Spleen (tissue), 11 donors: Measurements from ENCODE around the gene TMEM108. TPM values are rescaled to one million over a fixed set of nuclear protein-coding genes. Genes with fewer than 3 reads are reported as not detected.

Experiments
- DNase-seq: peaks from one replicate; pipeline ENCODE4 v3.0.0-alpha.2; 2020
- H3K27ac ChIP-seq, 8 donors: fragments of 200-600 bp; sonication (generic) in 7 of 8; 1 replicate in 4 of 8; 2 replicates in 4 of 8; pipeline versions ENCODE4 v1.5.0 to v1.8.0; 2016 to 2021; ENCODE audit warnings: inconsistent platforms in 4 of 8, mild to moderate bottlenecking in 4 of 8, moderate library complexity in 1 of 8
- H3K27me3 ChIP-seq, 7 donors: fragments of 200-600 bp; sonication (generic) in 6 of 7; replicated peaks in 1 of 7; 1 replicate in 4 of 7; 2 replicates in 3 of 7; pipeline versions ENCODE4 v1.5.0 to v1.8.0; 2016 to 2021; ENCODE audit warnings: inconsistent platforms in 3 of 7, mild to moderate bottlenecking in 1 of 7
- H3K36me3 ChIP-seq, 6 donors: fragments of 200-600 bp; sonication (generic) in 5 of 6; 1 replicate in 4 of 6; 2 replicates in 2 of 6; pipeline versions ENCODE4 v1.5.0 to v1.8.0; 2016 to 2021; ENCODE audit warnings: inconsistent platforms in 2 of 6
- H3K4me1 ChIP-seq, 6 donors: fragments of 200-600 bp; sonication (generic) in 5 of 6; 1 replicate in 3 of 6; 2 replicates in 3 of 6; pipeline versions ENCODE4 v1.5.0 to v1.8.0; 2016 to 2021; ENCODE audit warnings: inconsistent platforms in 3 of 6
- H3K4me3 ChIP-seq, 8 donors: fragments of 200-600 bp; sonication (generic) in 7 of 8; 1 replicate in 4 of 8; 2 replicates in 4 of 8; pipeline versions ENCODE4 v1.5.0 to v1.8.0; 2016 to 2021; ENCODE audit warnings: inconsistent platforms in 4 of 8, mild to moderate bottlenecking in 4 of 8, moderate library complexity in 2 of 8
- H3K9me3 ChIP-seq, 8 donors: fragments of 200-600 bp; sonication (generic) in 7 of 8; 1 replicate in 4 of 8; 2 replicates in 4 of 8; pipeline versions ENCODE4 v1.5.0 to v1.8.0; 2016 to 2021; ENCODE audit warnings: inconsistent platforms in 4 of 8
- POLR2A ChIP-seq, 3 donors: fragments of 450-650 bp; IDR thresholded peaks; one replicate each; pipeline ENCODE4 v1.5.1; 2017; ENCODE audit warnings: antibody characterized with exemption in 3 of 3, mild to moderate bottlenecking in 1 of 3
- POLR2AphosphoS5 ChIP-seq, 3 donors: sonication (generic); formaldehyde crosslinking; IDR thresholded peaks; one replicate each; pipeline ENCODE4 v1.5.1; 2017; ENCODE audit warnings: antibody characterized with exemption in 3 of 3
- WGBS, 5 donors: extraction: QIAGEN DNeasy Blood & Tissue Kit in 3 of 5; methylation state at CpG; one replicate each; pipeline versions ENCODE4 v1.1.5 to v1.1.7; 2013 to 2018; 5-methylcytosine and 5-hydroxymethylcytosine counted together
- intact Hi-C: fragments of 100-400 bp; cut with DNase I; formaldehyde crosslinking; loops from one replicate; pipeline ENCODE4 v1.15.0; 2023; ENCODE audit warnings: low total_unique reads
- polyA plus RNA-seq, 3 donors: library from polyadenylated mRNA; stranded (reverse); fragments of 200-250 nt; gene quantifications; one replicate each; pipeline ENCODE4 v1.2.1, GENCODE V29; 2013
- total RNA-seq, 7 donors: library from RNA; depleted of rRNA in 3 of 7; stranded (reverse); fragments of >200 nt in 3 of 7; fragmentation: NEBNext Ultra II Directional in 4 of 7; extraction: Animal tissue kit (Norgen Biotek cat#: 25700) in 4 of 7; gene quantifications; one replicate each; pipeline versions ENCODE4 v1.1.0 to v1.2.1, GENCODE V29; 2016 to 2021
- TF ChIP-seq, protein P1 (sequence below), 11 experiments: fragments of 200-600 bp in 7 of 11; fragments of 450-650 bp in 4 of 11; sonication (generic) in 4 of 11; IDR thresholded peaks in 8 of 11; conservative IDR thresholded peaks in 3 of 11; 1 replicate in 7 of 11; 2 replicates in 4 of 11; pipeline versions ENCODE4 v1.4.0 to v1.8.0; 2016 to 2021; ENCODE audit warnings: antibody characterized with exemption in 11 of 11, inconsistent platforms in 4 of 11, mild to moderate bottlenecking in 1 of 11
- donor health status: healthy with polysubstance abuse.
- donor health status: DM: no; HTN: no; CAD: no; lungs with moderate emphysema.
- donor health status: DM: no; HTN: no; CAD: no.
- donor health status: Bipolar disorder and iron deficiency.
- donor health status: healthy.
- donor health status: DM: no; HTN: no; CAD: no.
- donor health status: DM: yes; HTN: yes; CAD: no.

TMEM108 gene
- total and polyA plus RNA-seq, 10 donors = 0.20 to 4.0 (median 1.1) TPM

DNA sequence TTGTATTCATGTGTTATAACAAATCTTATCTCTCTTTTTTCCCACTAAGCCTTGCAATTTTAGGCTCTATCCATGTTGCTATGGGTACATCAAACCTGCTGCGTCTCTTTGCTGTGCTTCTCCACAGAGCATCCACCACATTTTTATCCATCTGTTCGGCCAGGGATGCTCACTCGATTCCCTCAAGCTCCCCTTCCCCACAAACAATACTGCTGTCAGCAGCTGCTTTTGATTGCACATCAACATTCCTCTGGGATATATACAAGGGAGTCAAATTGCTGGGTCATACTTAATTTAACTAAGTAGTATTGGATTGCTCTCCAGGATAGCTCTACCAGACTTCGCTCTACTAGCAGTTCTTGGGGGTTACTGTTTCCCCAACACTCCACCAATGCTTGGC is 36.8 kb downstream of the TMEM108 start:
- Histone ChIP-seq H3K36me3 (no peaks in the 10 kb centered on the region), H3K27me3 (no peaks in the 10 kb centered on the region), H3K4me3 (no peak overlapping the region), H3K4me1 (no peaks in the 10 kb centered on the region), H3K27ac (no peak overlapping the region), H3K9me3 (no peaks in the 10 kb centered on the region)
- TF ChIP-seq POLR2A (IDR thresholded peaks at IDR 0.05) = no peak
- TF ChIP-seq, protein P1, sequence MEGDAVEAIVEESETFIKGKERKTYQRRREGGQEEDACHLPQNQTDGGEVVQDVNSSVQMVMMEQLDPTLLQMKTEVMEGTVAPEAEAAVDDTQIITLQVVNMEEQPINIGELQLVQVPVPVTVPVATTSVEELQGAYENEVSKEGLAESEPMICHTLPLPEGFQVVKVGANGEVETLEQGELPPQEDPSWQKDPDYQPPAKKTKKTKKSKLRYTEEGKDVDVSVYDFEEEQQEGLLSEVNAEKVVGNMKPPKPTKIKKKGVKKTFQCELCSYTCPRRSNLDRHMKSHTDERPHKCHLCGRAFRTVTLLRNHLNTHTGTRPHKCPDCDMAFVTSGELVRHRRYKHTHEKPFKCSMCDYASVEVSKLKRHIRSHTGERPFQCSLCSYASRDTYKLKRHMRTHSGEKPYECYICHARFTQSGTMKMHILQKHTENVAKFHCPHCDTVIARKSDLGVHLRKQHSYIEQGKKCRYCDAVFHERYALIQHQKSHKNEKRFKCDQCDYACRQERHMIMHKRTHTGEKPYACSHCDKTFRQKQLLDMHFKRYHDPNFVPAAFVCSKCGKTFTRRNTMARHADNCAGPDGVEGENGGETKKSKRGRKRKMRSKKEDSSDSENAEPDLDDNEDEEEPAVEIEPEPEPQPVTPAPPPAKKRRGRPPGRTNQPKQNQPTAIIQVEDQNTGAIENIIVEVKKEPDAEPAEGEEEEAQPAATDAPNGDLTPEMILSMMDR (IDR thresholded peaks at IDR 0.05 in 8 of 11, conservative IDR thresholded peaks at IDR 0.05 in 3 of 11) = no peak
- no peak for TF ChIP-seq POLR2AphosphoS5 (IDR thresholded peaks at IDR 0.05)
- intact Hi-C loops = no loop called here
- DNase-seq = no peak
- WGBS, 5 donors = 81 to 91% (median 85%) methylated on average over 4 of the region's 4 CpGs

DNA sequence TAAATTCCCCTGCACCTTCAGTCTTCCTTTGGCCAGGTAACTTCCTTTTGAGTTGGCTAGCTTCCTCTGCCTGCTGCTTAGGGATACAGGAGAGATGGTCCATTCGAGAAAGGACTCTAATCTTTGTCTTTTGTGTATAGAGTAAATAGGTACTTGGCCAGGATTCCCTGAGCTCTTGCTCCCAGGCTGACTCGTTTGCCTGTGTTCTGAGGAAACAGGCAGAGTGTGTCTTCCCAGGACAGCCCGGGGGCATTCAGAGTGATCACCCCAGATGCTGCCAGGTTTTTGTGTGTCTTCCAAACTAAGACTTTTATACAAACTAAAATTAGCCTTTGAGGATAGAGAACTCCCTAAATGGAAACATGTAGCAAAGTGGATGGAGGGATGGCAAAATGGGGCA is 39.5 kb downstream of the TMEM108 start:
- Histone ChIP-seq H3K27me3 (peaks cover 0 to 3% (median 0%) of the 10 kb centered on the region in 7 donors), H3K4me1 (no peaks in the 10 kb centered on the region), H3K27ac (no peak overlapping the region), H3K9me3 (peaks cover 0 to 11% (median 0%) of the 10 kb centered on the region in 8 donors), H3K4me3 (no peak overlapping the region), H3K36me3 (no peaks in the 10 kb centered on the region)
- no peak for DNase-seq
- WGBS, 5 donors = 57 to 86% (median 79%) methylated on average over 3 of the region's 3 CpGs
- TF ChIP-seq, protein P1 (IDR thresholded peaks at IDR 0.05 in 8 of 11, conservative IDR thresholded peaks at IDR 0.05 in 3 of 11) = no peak
- TF ChIP-seq POLR2A (IDR thresholded peaks at IDR 0.05) (no peak), POLR2AphosphoS5 (IDR thresholded peaks at IDR 0.05) (no peak)
- intact Hi-C loops = no loop called here

GRCh38 chr3:133079621-133080020 is 41.4 kb downstream of the TMEM108 start:
- no peak overlapping the region for H3K4me3 ChIP-seq
- TF ChIP-seq POLR2AphosphoS5 (IDR thresholded peaks at IDR 0.05) (no peak), POLR2A (IDR thresholded peaks at IDR 0.05) (no peak)
- TF ChIP-seq, protein P1 (IDR thresholded peaks at IDR 0.05 in 8 of 11, conservative IDR thresholded peaks at IDR 0.05 in 3 of 11) = no peak
- peaks cover 0 to 11% (median 0%) of the 10 kb centered on the region in 8 donors for H3K9me3 ChIP-seq
- WGBS, 5 donors = 55 to 93% (median 83%) methylated on average over 3 of the region's 3 CpGs
- intact Hi-C loops = no loop called here
- H3K27ac ChIP-seq = no peak overlapping the region
- H3K27me3 ChIP-seq = peaks cover 0 to 3% (median 0%) of the 10 kb centered on the region in 7 donors
- H3K4me1 ChIP-seq = no peaks in the 10 kb centered on the region
- H3K36me3 ChIP-seq = no peaks in the 10 kb centered on the region
- DNase-seq = no peak

- Histone ChIP-seq H3K4me1 (no peaks in the 10 kb centered on the region), H3K36me3 (no peaks in the 10 kb centered on the region), H3K4me3 (no peak overlapping the region), H3K27ac (no peak overlapping the region), H3K27me3 (peaks cover 0 to 3% (median 0%) of the 10 kb centered on the region in 7 donors), H3K9me3 (peaks cover 0 to 11% (median 0%) of the 10 kb centered on the region in 8 donors)
- intact Hi-C loops = no loop called here
- WGBS, 5 donors = 79 to 90% (median 83%) methylated on average over 7 of the region's 7 CpGs
- no peak for TF ChIP-seq POLR2AphosphoS5 (IDR thresholded peaks at IDR 0.05)
- TF ChIP-seq POLR2A (IDR thresholded peaks at IDR 0.05) = no peak
- TF ChIP-seq, protein P1 (IDR thresholded peaks at IDR 0.05 in 8 of 11, conservative IDR thresholded peaks at IDR 0.05 in 3 of 11) = no peak
- no peak for DNase-seq
Observed at GRCh38 chr3:133081016-133081415, 42.8 kb downstream of the TMEM108 start.
